Liver (tissue), 9 donors: ENCODE results near the gene EEF1A1. TPM values are rescaled to one million over a fixed set of nuclear protein-coding genes. Genes with fewer than 3 reads are reported as not detected.
A peak's percentile ranks its signal among the peaks of the same experiment; 100 is the strongest.

Experiments
- DNase-seq: peaks from one replicate; pipeline ENCODE4 v3.0.0-alpha.2; 2017; ENCODE audit warnings: low spot score
- H3K27ac ChIP-seq, 2 donors: one replicate each; pipeline ENCODE4 v1.7.0; 2013; ENCODE audit warnings: inconsistent platforms in 2 of 2, low read length in 2 of 2, control low read depth in 1 of 2, low read depth in 1 of 2, mild to moderate bottlenecking in 1 of 2
- H3K27me3 ChIP-seq, 4 donors: one replicate each; pipeline versions ENCODE4 v1.6.1 to v1.7.0; 2013; ENCODE audit warnings: low read length in 3 of 4, inconsistent platforms in 1 of 4, mild to moderate bottlenecking in 1 of 4, moderate library complexity in 1 of 4; ENCODE audit not compliant: control insufficient read depth in 4 of 4, insufficient read depth in 4 of 4
- H3K36me3 ChIP-seq, 4 donors: one replicate each; pipeline versions ENCODE4 v1.6.1 to v1.7.0; 2013; ENCODE audit warnings: low read length in 3 of 4, mild to moderate bottlenecking in 3 of 4, low read depth in 1 of 4, moderate library complexity in 1 of 4; ENCODE audit not compliant: control insufficient read depth in 4 of 4, insufficient read depth in 3 of 4
- H3K4me1 ChIP-seq, 4 donors: one replicate each; pipeline versions ENCODE4 v1.6.1 to v1.7.0; 2013; ENCODE audit warnings: low read length in 3 of 4, mild to moderate bottlenecking in 3 of 4, moderate library complexity in 1 of 4; ENCODE audit not compliant: control insufficient read depth in 4 of 4, insufficient read depth in 4 of 4
- H3K4me3 ChIP-seq, 3 donors: one replicate each; pipeline versions ENCODE4 v1.6.1 to v1.7.0; 2013; ENCODE audit warnings: low read length in 3 of 3, control low read depth in 1 of 3, low read depth in 1 of 3, mild to moderate bottlenecking in 1 of 3
- H3K9ac ChIP-seq, 2 donors: one replicate each; pipeline ENCODE4 v1.7.0; 2013; ENCODE audit warnings: low read length in 2 of 2, mild to moderate bottlenecking in 2 of 2, moderate library complexity in 2 of 2, control low read depth in 1 of 2, low read depth in 1 of 2
- H3K9me3 ChIP-seq, 4 donors: one replicate each; pipeline versions ENCODE4 v1.6.1 to v1.7.0; 2013; ENCODE audit warnings: low read length in 3 of 4; ENCODE audit not compliant: control insufficient read depth in 4 of 4
- ATF3 ChIP-seq: IDR thresholded peaks from 2 replicates; pipeline ENCODE4 v1.6.1; 2016; ENCODE audit warnings: antibody characterized with exemption
- EGR1 ChIP-seq, 2 donors: IDR thresholded peaks; 2 replicates each; pipeline ENCODE4 v1.6.1; 2016 to 2018; ENCODE audit warnings: antibody characterized with exemption in 2 of 2, low read depth in 2 of 2
- FOXA1 ChIP-seq: IDR thresholded peaks from 2 replicates; pipeline ENCODE4 v1.6.1; 2016; ENCODE audit warnings: antibody characterized with exemption
- FOXA2 ChIP-seq: IDR thresholded peaks from 2 replicates; pipeline ENCODE4 v1.6.1; 2016; ENCODE audit warnings: antibody characterized with exemption
- GABPA ChIP-seq, 2 donors: IDR thresholded peaks in 1 of 2; conservative IDR thresholded peaks in 1 of 2; 2 replicates each; pipeline ENCODE4 v1.6.1; 2016; ENCODE audit warnings: antibody characterized with exemption in 2 of 2, mild to moderate bottlenecking in 1 of 2, moderate library complexity in 1 of 2
- HNF4A ChIP-seq, 2 donors: conservative IDR thresholded peaks; 2 replicates each; pipeline ENCODE4 v1.6.1; 2016; ENCODE audit warnings: antibody characterized with exemption in 2 of 2, mild to moderate bottlenecking in 2 of 2
- HNF4G ChIP-seq: IDR thresholded peaks from 2 replicates; pipeline ENCODE4 v1.6.1; 2016; ENCODE audit warnings: antibody characterized with exemption
- JUND ChIP-seq, 2 donors: IDR thresholded peaks; 2 replicates each; pipeline ENCODE4 v1.6.1; 2016; ENCODE audit warnings: antibody characterized with exemption in 2 of 2
- MAX ChIP-seq: IDR thresholded peaks from 2 replicates; pipeline ENCODE4 v1.6.1; 2016; ENCODE audit warnings: antibody characterized with exemption
- NR2F2 ChIP-seq: IDR thresholded peaks from 2 replicates; pipeline ENCODE4 v1.6.1; 2016; ENCODE audit warnings: antibody characterized with exemption
- RAD21 ChIP-seq, 2 donors: IDR thresholded peaks; 2 replicates each; pipeline ENCODE4 v1.6.1; 2016; ENCODE audit warnings: antibody characterized with exemption in 2 of 2, mild to moderate bottlenecking in 2 of 2
- REST ChIP-seq: IDR thresholded peaks from 2 replicates; pipeline ENCODE4 v1.6.1; 2016; ENCODE audit warnings: antibody characterized with exemption, mild to moderate bottlenecking
- RXRA ChIP-seq, 2 donors: IDR thresholded peaks; 2 replicates each; pipeline ENCODE4 v1.6.1; 2017 to 2018; ENCODE audit warnings: antibody characterized with exemption in 2 of 2, mild to moderate bottlenecking in 1 of 2
- SP1 ChIP-seq: IDR thresholded peaks from 2 replicates; pipeline ENCODE4 v1.6.1; 2018; ENCODE audit warnings: antibody characterized with exemption, mild to moderate bottlenecking
- TAF1 ChIP-seq: conservative IDR thresholded peaks from 2 replicates; pipeline ENCODE4 v1.6.1; 2016; ENCODE audit warnings: antibody characterized with exemption, mild to moderate bottlenecking
- YY1 ChIP-seq: IDR thresholded peaks from 2 replicates; pipeline ENCODE4 v1.6.1; 2016; ENCODE audit warnings: antibody characterized with exemption, mild to moderate bottlenecking
- WGBS: extraction: QIAGEN DNeasy Blood & Tissue Kit; methylation state at CpG from one replicate; pipeline ENCODE4 v1.1.7; 2013; 5-methylcytosine and 5-hydroxymethylcytosine counted together
- polyA plus RNA-seq, 2 donors: library from polyadenylated mRNA; stranded (reverse) in 1 of 2; unstranded in 1 of 2; fragments of 200-250 nt in 1 of 2; fragments of >200 nt in 1 of 2; fragmentation: Nextera tagmentation in 1 of 2; extraction: Ambion mirVana in 1 of 2; gene quantifications; one replicate each; pipeline versions ENCODE4 v1.2.1 to v1.2.3, GENCODE V29; 2013 to 2015
- total RNA-seq, 2 donors: library from RNA; depleted of rRNA; stranded (reverse); fragments of >200 nt; gene quantifications; one replicate each; pipeline ENCODE4 v1.2.3, GENCODE V29; 2014
- donor health status: healthy.
- donor health status: healthy.
- donor health status: healthy.
- donor health status: healthy.
- donor health status: healthy.

EEF1A1 gene
- total and polyA plus RNA-seq, 4 donors = 1,383 to 7,379 (median 3,535) TPM

GRCh38 chr6:73564578-73565345 is 43.9 kb upstream of the EEF1A1 start:
- TF ChIP-seq SP1 = no peak
- no peak for TF ChIP-seq REST
- TF ChIP-seq MAX = no peak
- H3K27me3 ChIP-seq = no peaks in the 10 kb centered on the region
- no peak for DNase-seq
- no peak overlapping the region for H3K9ac ChIP-seq
- H3K4me3 ChIP-seq = no peak overlapping the region
- H3K4me1 ChIP-seq = peaks cover 1 to 29% (median 11%) of the 10 kb centered on the region in 4 donors
- 98% methylated on average over 17 of the region's 17 CpGs for WGBS
- H3K27ac ChIP-seq = peak overlapping the region in 1 of 2 donors; percentile 28
- H3K36me3 ChIP-seq = no peaks in the 10 kb centered on the region
- no peaks in the 10 kb centered on the region for H3K9me3 ChIP-seq

GRCh38 chr6:73562558-73562957 is 41.7 kb upstream of the EEF1A1 start:
- no peak overlapping the region for H3K27ac ChIP-seq
- no peak overlapping the region for H3K4me3 ChIP-seq
- 68% methylated on average over 2 of the region's 2 CpGs for WGBS
- TF ChIP-seq HNF4G (no peak), NR2F2 (no peak), HNF4A (conservative IDR thresholded peaks at IDR 0.05) (no peak)
- peaks cover 1 to 24% (median 10%) of the 10 kb centered on the region in 4 donors for H3K4me1 ChIP-seq
- no peak for DNase-seq
- no peak overlapping the region for H3K9ac ChIP-seq
- no peaks in the 10 kb centered on the region for H3K36me3 ChIP-seq
- no peaks in the 10 kb centered on the region for H3K9me3 ChIP-seq
- H3K27me3 ChIP-seq = no peaks in the 10 kb centered on the region

GRCh38 chr6:73560853-73561407 is 40.1 kb upstream of the EEF1A1 start:
- TF ChIP-seq FOXA1 = no peak
- TF ChIP-seq SP1 = no peak
- no peak for TF ChIP-seq HNF4G
- TF ChIP-seq NR2F2 = no peak
- no peak for TF ChIP-seq MAX
- TF ChIP-seq EGR1 (IDR thresholded peaks at IDR 0.05; ENCODE audit: low read depth in 2 of 2) = no peak
- no peak for TF ChIP-seq GABPA (IDR thresholded peaks at IDR 0.05 in 1 of 2, conservative IDR thresholded peaks at IDR 0.05 in 1 of 2)
- no peak for TF ChIP-seq FOXA2
- no peak for TF ChIP-seq JUND (IDR thresholded peaks at IDR 0.05)
- TF ChIP-seq RAD21 (IDR thresholded peaks at IDR 0.05) = no peak
- no peak for TF ChIP-seq TAF1
- no peak for TF ChIP-seq RXRA (IDR thresholded peaks at IDR 0.05)
- no peak for TF ChIP-seq ATF3
- TF ChIP-seq REST = no peak
- no peak for TF ChIP-seq HNF4A (conservative IDR thresholded peaks at IDR 0.05)
- TF ChIP-seq YY1 = no peak
- Histone ChIP-seq H3K4me3 (no peak overlapping the region), H3K9ac (no peak overlapping the region), H3K36me3 (no peaks in the 10 kb centered on the region), H3K9me3 (no peaks in the 10 kb centered on the region), H3K27me3 (no peaks in the 10 kb centered on the region), H3K4me1 (peaks cover 0 to 16% (median 5%) of the 10 kb centered on the region in 4 donors), H3K27ac (no peak overlapping the region)
- WGBS = 91% methylated on average over 9 of the region's 9 CpGs
- no peak for DNase-seq
